HG03520 (cell line): ENCODE data around the gene NVL.

Source experiments
- ATAC-seq: cut with Tn5 transposase; IDR thresholded peaks from one replicate; pipeline ENCODE4 v1.9.1; 2021; ENCODE audit warnings: mild to moderate bottlenecking, moderate library complexity; ENCODE audit not compliant: unreplicated experiment

The NVL gene

DNA sequence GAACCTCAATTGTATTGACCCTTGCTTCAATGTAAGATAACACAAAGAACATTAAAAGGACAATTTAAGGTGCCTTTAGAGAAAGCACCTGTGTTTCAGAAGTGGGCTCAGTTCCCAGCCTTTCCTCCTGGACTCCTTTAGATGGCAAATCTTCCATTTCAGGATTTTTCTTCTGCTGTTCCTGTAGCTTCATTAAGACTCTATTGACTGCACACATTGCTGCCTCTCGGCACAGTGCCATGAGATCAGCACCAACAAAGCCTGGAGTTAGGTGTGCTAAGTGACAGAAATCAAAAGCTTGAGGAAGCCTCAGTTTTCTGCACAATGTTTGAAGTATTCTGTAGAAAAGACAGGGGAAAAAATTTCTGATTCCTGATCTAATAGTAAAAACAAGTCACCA lies 40.6 kb downstream of the NVL start:
- no peak for ATAC-seq

DNA sequence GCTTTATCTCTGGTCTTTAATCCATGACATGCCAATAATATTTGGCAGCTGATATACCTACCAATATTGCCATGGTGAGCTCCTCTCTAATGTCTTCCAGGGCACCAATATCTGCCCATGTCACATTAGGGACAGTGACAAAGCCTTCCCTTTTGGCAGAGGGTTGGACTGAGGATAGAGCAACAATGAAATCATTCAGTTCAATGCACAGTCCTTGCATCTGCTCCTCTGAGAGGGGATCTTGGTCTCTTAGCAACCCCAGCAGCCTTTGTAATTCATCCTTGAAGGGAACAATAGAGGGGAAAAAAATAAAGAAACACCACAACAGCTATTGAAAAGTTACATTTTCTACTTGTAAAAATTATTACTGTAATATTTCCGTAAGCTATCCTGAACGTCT lies 42.3 kb downstream of the NVL start:
- no peak for ATAC-seq

DNA sequence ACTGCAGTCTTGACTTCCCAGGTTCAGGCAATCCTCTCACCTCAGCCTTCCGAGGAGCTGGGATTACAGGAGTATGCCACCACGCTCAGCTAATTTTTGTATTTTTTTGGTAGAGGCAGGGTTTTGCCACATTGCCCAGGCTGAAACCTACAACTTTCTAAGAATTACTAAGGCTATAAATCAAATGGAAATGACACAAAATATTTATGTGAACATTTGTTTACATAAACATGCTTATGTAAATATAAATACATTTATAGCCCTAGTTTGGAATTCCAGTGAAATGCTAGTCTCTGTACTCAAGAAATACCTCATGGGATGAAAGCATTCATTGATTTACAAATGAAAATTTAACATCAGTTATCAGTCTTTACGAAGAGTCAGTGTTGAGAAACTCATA lies 47.8 kb downstream of the NVL start:
- no peak for ATAC-seq

DNA sequence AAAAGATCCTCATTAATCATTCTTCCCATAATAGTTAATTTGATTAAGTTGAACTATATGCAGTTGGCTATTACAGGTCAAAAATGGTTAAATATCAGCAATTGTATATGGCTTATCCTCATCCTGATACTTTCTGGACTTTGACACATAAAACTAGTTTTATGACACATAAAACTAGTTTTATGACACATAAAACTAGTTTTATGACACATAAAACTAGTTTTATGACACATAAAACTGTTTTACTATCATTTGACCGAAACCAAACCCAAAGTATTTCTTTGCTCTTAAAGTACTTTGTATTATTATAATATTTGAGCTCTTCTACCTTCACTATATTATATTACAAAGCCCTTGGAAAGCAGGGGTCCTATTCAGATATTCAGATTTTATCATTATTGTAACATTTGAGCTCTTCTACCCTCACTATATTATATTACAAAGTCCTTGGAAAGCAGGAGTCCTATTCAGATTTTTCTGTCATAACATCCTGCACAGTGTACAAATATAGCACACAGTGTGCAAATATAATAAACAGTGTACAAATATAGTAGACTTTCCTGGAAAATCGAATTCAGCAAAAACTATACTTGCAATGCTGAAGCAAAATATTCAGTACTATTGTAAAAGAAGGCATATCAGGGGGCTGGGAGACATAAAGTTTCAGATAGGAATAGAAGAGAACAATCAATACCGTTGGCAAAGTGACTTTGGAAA lies 53.0 kb downstream of the NVL start:
- no peak for ATAC-seq

DNA sequence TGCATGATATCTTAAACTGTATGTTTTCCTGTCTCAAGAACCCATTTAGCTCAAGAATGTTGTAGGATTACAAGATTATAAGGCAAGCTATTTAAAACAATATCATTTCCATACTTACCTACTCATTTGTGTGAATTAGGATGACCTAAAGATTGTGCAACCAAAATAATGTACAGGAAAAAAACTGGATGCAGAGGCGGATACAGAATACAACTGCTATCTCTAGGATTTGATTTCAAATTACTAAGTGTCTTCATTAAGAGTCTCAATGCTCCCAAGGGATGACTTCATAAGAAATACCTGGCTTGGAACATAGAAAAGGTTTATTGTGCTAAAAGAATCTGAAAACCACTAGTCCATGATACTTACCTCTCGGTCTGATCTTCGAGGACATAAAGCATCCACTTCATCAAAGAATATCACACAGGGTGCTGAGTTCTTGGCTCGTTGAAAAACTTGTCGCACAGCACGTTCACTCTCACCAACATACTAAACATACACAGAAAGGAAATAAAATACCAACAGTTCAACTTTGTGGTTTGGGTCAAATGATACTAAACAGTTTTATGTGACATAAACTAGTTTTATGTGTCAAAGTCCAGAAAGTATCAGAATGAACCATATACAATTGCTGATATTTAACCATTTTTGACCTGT lies 54.9 kb downstream of the NVL start:
- ATAC-seq = no peak

- ATAC-seq = no peak
These were observed 56.3 kb downstream of the NVL start for GRCh38 chr1:224273641-224274040.

DNA sequence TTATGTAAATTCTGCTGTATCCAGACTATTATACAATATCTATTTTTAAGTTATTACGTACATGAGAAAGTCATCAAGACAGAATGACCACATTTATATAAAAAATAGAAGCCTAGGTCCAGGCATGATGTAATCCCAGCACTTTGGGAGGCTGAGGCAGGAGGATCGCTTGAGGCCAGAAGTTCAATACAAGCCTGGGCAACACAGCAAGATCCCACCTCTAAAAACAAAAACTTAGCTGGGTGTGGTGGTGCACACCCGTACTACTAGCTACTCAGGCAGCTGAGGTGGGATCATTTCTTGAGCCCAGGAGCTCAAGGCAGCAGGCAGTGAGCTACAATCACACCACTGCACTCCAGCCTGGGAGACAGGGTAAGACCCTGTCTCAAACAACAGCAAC lies 58.9 kb downstream of the NVL start:
- no peak for ATAC-seq

DNA sequence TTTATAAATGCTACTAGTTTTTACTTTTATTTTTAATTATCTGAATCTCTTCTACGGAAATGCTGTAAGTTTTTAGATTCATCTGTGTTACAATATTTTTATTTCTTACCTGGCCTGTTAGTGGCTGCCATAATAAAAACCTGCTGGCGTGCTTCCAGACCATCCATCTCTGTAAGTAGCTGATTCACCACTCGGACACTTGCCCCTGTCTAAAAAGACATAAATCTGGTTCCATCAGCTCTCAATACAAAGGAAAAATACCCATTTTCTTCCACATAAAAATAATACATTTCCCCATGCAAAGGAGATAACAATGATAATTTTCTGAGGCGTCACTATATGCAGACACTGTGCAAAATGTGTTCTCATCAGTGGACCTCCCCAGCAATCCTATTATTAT lies 62.0 kb downstream of the NVL start:
- ATAC-seq = no peak

- ATAC-seq = no peak
These were observed 62.8 kb downstream of the NVL start for GRCh38 chr1:224266915-224267856.

GRCh38 chr1:224266105-224266914 lies 63.7 kb downstream of the NVL start:
- no peak for ATAC-seq

DNA sequence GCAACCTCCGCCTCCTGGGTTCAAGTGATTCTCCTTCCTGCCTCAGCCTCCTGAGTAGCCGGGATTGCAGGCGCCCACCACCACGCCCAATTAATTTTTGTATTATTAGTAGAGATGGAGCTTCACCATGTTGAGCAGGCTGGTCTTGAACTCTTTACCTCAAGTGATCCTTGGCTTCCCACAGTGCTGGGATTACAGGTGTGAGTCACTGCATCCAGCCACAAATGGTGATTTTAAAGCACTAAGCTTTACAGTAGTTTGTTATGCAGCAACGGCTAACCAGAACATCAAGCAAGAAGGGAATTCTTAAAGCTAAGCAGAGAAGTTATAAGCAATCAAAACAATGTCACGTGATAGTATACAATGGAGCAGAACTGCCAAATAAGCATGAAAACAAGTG lies 65.7 kb downstream of the NVL start:
- ATAC-seq = no peak

DNA sequence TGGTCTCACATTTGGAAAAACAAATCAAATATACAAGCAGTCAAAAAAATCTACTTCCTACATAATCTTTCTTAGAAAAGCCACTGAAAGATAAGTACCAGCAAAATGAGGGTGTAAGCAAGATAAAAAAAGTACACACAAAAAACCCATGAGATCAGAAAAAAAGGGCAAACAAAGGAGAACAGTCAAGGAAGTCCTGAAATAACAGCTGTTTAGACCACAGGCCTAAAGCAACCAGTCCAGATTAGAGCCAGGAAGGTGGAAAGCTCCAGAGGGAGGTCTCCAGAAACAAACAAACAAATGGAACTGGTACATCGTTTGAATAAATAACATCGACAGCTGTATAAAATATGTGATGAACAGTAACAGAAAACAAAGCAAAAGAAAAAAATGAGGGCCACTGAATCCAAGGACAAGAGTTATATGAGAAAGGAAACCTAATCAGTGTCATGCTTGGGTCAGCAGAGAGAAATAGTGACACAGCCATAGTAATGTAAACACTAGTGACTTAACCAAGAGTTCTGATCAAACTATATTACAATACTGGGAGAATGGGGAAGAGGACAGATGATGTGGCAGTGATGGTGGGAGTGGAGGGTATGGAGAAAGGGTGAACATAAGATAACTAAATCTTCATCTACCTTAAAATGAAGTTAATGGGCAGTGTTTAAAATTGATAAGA lies 67.5 kb downstream of the NVL start:
- no peak for ATAC-seq

- ATAC-seq = no peak
These were observed 70.0 kb downstream of the NVL start for GRCh38 chr1:224259986-224260385.

- no peak for ATAC-seq
These were observed 71.6 kb downstream of the NVL start for GRCh38 chr1:224258351-224258750.

GRCh38 chr1:224256640-224257039 lies 73.3 kb downstream of the NVL start:
- ATAC-seq = no peak

DNA sequence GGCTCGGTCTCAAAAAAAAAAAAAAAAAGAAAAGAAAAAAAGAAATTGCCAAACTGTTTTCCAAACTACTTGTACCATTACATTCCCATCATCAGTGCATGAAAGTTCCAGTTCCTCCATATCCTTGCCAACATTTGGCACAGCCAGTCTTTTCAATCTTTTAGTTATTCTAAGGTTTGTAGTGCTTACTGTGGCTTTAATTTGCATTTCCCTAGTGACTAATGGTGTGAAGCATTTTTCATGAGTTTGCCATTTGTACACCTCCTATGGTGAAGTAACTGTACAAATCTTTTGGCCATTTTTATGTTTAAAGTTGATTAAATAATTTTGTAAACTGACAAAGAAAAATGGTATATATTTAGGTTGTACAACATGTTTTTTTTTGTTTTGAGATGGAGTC lies 76.3 kb downstream of the NVL start:
- no peak for ATAC-seq

DNA sequence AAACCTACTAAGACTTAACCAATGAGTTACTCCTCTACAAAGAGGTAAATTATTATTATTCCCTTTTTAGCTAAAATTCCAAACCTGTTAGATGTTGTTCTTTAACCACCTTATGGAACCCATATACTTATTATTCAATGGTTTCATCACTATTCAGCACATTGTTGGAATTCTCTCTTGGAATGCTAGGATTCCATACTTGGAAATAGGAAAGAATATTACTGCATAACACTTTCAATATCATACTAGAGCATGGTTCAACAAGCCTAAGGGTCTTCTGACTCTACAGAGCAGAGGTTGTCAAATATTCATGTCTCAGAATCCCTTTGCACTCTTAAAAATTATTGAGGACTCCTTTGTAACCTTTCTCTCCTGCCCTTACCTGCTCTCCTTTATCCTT lies 77.5 kb downstream of the NVL start:
- no peak for ATAC-seq

GRCh38 chr1:224251741-224252146 lies 78.2 kb downstream of the NVL start:
- no peak for ATAC-seq

DNA sequence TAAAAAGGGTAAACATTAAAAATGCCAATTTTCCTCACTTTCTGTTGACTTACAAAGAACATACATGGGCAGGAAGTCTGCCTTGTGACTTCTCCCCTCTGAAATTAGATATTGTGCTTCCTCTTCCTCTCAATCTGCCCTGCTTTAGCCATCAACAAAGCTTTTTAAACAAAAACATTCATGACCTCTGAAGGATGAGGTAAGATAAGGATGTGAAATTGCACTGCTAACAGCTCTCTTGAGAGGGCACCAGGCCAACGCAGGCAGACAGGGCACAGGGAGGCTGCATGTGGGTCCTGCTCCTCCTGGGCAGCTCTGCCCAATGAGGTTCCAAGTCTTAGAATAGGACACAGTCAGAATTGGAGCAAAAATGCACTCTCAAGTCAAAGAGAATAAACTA lies 84.8 kb downstream of the NVL start:
- no peak for ATAC-seq

GRCh38 chr1:224238756-224239155 lies 91.2 kb downstream of the NVL start:
- ATAC-seq = no peak
